HG02678 (cell line): ENCODE data around the gene KPNA6.

Source experiments
- ATAC-seq: cut with Tn5 transposase; IDR thresholded peaks from one replicate; pipeline ENCODE4 v1.9.1; 2021; ENCODE audit warnings: mild to moderate bottlenecking, moderate library complexity; ENCODE audit not compliant: unreplicated experiment

KPNA6 gene

DNA sequence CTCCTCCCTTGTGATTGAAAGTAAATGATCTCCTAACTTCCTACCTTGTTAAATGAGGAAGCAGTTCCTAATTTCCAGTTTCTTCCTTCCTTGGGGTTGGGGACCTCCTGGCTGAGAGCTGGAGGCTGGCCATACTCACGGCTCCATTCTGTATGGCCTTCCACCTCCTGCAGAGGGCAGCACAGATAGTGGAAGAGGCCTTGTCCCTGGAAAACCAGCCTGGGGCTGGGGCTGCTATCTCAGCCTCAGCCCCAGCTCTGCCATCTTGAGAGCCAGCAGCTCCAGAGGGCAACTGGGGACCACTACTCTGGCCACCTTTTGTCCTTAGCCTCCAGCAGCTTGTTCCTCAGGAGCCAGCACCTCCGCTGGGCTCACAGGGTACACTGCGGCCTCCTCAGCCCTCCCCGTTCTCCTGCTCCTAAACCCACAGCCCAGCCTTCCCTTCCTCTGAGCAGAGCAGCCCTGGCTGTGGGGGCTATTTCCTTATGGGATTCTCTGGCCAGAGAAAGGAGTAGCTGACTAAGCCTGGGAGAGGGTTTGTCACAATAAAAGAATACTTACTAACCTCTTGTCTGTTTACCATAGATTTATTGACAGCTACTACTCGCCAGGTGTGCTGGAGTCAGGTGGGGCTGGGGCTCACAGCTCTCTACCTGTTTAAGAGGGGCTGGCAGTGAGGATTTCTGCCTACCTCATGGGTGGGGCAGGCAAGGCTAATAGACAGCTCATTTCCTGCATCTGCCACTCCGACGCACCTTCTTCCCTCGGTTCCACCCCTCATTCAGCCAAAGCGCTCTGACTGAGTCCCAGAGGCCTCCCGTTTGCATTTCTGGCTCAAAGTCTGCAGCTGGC is 108.0 kb downstream of the KPNA6 start:
- no peak for ATAC-seq

DNA sequence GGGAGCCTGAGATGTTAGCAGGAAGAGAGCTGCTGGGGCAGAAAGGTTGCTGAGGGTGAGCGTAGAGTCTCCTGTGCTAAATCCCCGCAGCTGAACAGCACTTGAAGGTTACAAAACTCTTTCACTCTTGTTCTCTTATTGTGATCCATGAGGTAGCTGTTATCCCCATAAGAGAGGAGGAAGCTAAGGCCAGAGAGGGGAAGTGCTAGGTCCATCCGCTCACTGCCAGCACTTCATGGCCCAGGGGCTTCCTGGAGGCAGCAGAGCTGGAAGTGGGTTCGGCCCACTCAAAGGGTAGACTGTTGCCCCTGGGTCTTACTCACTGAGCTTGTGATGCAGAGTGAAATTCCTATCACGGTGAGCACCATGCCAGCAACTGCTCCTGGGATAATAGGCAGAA is 108.7 kb downstream of the KPNA6 start:
- no peak for ATAC-seq

DNA sequence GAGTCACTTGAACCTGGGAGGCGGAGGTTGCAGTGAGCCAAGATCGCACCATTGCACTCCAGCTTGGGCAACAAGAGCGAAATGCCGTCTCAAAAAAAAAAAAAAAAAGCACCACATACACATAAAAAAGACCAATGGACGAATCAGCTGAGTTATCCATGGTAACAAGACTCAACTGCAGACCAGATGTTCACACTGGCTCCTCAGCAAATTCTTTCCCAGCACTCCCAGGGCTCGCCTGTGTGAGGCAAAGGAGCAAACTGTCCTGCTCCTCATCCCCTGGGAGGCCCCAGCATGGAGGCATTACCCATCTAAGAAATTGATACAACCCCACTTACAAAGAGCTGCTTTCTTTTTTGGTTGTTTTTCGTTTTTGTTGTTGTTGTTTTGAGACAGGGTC is 111.2 kb downstream of the KPNA6 start:
- no peak for ATAC-seq

DNA sequence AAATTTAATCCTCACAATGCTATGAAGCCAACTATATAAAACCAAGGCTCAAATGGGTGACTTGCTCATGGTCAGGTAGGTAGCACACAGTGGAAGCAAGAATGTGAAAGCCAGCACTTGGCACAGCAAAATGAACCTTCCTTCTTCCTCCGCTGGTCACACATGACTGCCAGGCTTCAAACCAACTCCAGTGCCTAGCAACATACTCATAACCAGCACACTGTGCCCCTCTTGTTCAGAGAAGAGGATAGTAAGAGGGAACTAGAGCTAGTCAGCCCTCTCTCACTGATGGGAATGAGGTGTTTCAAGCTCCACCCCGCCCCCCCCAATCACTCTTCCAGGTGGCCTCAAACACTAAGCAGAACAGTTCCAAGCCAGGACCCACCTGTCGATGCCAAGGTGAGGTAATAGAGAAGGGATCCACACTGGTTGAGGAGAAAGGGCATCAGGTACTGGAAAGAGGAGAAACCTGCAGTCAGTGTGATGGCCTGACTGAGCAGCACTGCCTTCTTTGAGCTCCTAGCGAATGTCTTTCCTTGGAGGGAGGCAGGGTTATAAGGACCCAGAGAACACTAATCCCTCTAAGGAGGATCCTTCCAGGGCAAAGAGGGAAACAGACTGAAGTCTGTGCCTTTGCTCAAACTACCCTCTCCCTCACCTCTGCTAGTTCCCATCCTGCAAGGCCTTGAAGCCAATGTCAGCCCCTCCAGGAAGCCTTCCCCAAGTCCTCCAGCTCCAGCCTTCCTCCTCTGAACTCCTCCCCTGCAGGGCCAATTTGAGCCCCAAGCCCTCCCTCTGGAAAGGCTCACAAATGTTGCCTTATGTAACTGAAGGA is 113.1 kb downstream of the KPNA6 start:
- no peak for ATAC-seq

DNA sequence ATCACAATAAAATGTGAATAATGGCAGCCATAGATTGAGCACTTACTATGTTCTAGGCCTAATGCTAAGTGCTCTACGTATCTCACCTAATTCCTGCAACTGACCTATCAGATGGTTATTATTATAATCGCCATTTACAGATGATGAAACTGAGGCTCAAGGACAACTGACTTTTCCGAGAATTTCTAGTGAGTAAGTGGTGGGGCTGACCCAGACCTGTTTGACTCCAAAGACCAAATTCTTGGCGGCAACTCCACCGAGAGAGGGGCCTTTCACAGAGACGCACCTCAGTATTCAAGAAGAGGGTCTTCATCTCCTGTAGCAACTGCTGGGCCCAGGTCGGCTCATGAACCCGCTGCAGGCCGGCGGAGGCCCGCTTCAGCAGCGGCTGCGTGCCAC is 113.7 kb downstream of the KPNA6 start:
- no peak for ATAC-seq

DNA sequence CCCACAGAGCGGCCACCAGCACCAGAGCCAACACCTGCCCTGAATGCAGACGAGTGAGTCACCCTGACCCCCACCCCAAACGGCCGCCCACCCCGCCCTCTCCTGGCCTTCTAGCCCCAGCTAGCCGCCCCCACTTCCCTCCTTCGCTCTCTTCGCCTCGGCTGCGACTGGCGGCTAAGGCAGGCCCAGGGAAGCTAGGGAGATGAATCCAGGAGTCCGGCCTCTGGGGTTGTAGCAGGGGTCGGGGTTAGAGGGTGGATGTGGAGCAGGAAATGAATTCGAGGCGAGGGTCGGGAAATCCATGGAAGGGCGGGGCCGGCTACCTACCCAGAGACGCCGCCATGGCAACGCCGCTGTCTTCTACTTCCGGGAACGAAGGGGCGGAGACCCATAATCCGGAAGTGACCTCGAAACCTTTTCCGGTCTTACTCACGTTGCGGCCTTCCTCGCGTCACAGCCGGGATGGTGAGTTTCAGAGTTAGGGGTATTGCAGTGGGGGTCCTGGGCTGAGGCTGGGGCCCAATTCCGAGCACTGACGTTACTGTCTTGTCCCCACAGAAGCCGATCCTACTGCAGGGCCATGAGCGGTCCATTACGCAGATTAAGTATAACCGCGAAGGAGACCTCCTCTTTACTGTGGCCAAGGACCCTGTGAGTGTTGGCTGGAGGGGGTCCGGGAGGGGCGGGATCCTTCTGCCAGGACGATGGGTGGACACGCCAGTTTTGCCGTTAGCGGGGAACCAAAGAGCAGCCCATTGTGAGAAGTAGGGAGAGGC is 114.3 kb downstream of the KPNA6 start, which contains the start of the genes EIF3I and TMEM234:
TSS of gene EIF3I (plus strand) at position 428 of the 776 bp plus-strand sequence. CDS start at position 463, 35 bp downstream.
TSS of gene TMEM234 (minus strand) at position 374 of the 776 bp plus-strand sequence. CDS start at position 343, 31 bp downstream.
- peak; percentile 96 for ATAC-seq

DNA sequence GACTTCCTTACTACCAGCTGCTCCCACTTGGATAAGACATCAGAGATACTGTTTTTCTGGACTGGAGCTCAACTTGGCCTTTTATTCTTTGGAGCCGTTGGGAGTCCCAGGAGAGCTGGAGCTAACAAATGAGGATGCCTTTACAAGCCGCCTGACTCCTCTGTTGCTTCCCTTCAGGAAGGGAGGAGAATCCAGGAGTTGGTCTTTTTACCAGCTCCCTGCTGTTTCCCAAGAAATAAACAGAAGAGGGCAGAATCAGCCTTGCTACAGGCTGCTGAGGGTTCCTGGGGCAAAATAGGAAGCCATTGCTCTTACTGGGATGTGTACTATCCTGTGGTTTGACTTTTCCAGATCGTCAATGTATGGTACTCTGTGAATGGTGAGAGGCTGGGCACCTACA is 115.8 kb downstream of the KPNA6 start:
- ATAC-seq, result no peak

DNA sequence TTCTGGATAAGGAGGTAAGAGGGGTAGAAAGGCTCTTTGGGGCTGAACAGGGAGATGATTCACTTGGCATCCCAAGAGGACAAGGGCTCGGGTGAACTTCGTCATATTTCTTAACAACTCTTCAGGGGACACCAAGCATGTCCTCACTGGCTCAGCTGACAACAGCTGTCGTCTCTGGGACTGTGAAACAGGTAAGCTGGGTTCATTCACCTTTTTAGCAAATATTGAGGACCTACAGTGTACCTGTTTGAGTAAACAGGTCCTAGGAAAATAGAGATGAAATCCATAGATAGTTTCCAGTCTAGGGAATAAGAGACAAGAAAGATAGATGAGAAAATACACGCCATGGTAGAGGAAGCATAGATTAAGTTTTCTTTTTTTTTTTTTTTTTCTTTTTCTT is 116.4 kb downstream of the KPNA6 start:
- ATAC-seq, result no peak
